Activated T-cell treated with anti-CD3 and anti-CD28 coated beads, Interleukin-2, amount 50 U/mL, for 72 hours (primary cell): ENCODE results near the gene HCK. TPM values are rescaled to one million over a fixed set of nuclear protein-coding genes. Genes with fewer than 3 reads are reported as not detected.

Experiments
- ATAC-seq, 2 donors: fragments of 150-1000 bp; cut with Tn5 transposase; replicated peaks in 1 of 2; 2 replicates each; pipeline ENCODE4 v1.10.0; 2021; ENCODE audit warnings: moderate library complexity in 2 of 2, mild to moderate bottlenecking in 1 of 2
- DNase-seq, 2 donors: peaks; one replicate each; pipeline ENCODE4 v3.0.0; 2021 to 2022; ENCODE audit warnings: mixed read lengths in 1 of 2
- H3K27ac Mint-ChIP-seq: one replicate; pipeline ENCODE4 v1.8.0; 2022; ENCODE audit warnings: mild to moderate bottlenecking, moderate library complexity, mixed read lengths
- H3K27me3 Mint-ChIP-seq: one replicate; pipeline ENCODE4 v1.8.0; 2022; ENCODE audit warnings: low read depth, mixed read lengths
- H3K36me3 Mint-ChIP-seq, 2 donors: one replicate each; pipeline ENCODE4 v1.8.0; 2022; ENCODE audit warnings: mixed read lengths in 2 of 2, mild to moderate bottlenecking in 1 of 2; ENCODE audit not compliant: insufficient read depth in 2 of 2
- H3K4me1 Mint-ChIP-seq: one replicate; pipeline ENCODE4 v1.8.0; 2022; ENCODE audit warnings: low read depth, mixed read lengths
- H3K4me3 Mint-ChIP-seq, 2 donors: one replicate each; pipeline ENCODE4 v1.8.0; 2022; ENCODE audit warnings: mild to moderate bottlenecking in 2 of 2, mixed read lengths in 2 of 2, moderate library complexity in 2 of 2
- H3K9me3 Mint-ChIP-seq, 2 donors: one replicate each; pipeline ENCODE4 v1.8.0; 2022; ENCODE audit warnings: mixed read lengths in 2 of 2
- total RNA-seq, 2 donors: library from RNA; stranded (reverse); gene quantifications; one replicate each; pipeline ENCODE4 v1.2.3, GENCODE V29; 2022

The HCK gene
- total RNA-seq, 2 donors from 2014 or later = 0.50 to 1.1 TPM

- DNase-seq (no peak), ATAC-seq (peak in 1 of 2 donors; percentile 38)
- Mint-ChIP-seq H3K9me3 (no peaks in the 10 kb centered on the region), H3K4me1 (peaks cover 7% of the 10 kb centered on the region), H3K27ac (no peak overlapping the region), H3K27me3 (peaks cover 61% of the 10 kb centered on the region), H3K36me3 (no peaks in the 10 kb centered on the region), H3K4me3 (no peak overlapping the region)
Observed at GRCh38 chr20:32034581-32035425, 17.2 kb upstream of the HCK start.

GRCh38 chr20:32035426-32035779, 16.6 kb upstream of the HCK start:
- H3K27me3 Mint-ChIP-seq = peaks cover 64% of the 10 kb centered on the region
- peaks cover 7% of the 10 kb centered on the region for H3K4me1 Mint-ChIP-seq
- H3K27ac Mint-ChIP-seq = no peak overlapping the region
- no peaks in the 10 kb centered on the region for H3K9me3 Mint-ChIP-seq
- H3K4me3 Mint-ChIP-seq = no peak overlapping the region
- ATAC-seq (no peak), DNase-seq (no peak)
- H3K36me3 Mint-ChIP-seq = no peaks in the 10 kb centered on the region

GRCh38 chr20:32036252-32036651, 15.8 kb upstream of the HCK start:
- no peak overlapping the region for H3K27ac Mint-ChIP-seq
- H3K4me3 Mint-ChIP-seq = no peak overlapping the region
- no peak for DNase-seq
- no peaks in the 10 kb centered on the region for H3K9me3 Mint-ChIP-seq
- no peaks in the 10 kb centered on the region for H3K36me3 Mint-ChIP-seq
- peaks cover 73% of the 10 kb centered on the region for H3K27me3 Mint-ChIP-seq
- H3K4me1 Mint-ChIP-seq = peaks cover 7% of the 10 kb centered on the region
- no peak for ATAC-seq

- ATAC-seq = peak; percentile 43 to 45
Observed at GRCh38 chr20:32036716-32037485, 15.1 kb upstream of the HCK start.

GRCh38 chr20:32037929-32038328, 14.1 kb upstream of the HCK start:
- Mint-ChIP-seq H3K4me3 (peak overlapping the region in 1 of 2 donors; percentile 21), H3K9me3 (no peaks in the 10 kb centered on the region), H3K27ac (no peak overlapping the region), H3K27me3 (peaks cover 68% of the 10 kb centered on the region), H3K4me1 (peaks cover 7% of the 10 kb centered on the region), H3K36me3 (no peaks in the 10 kb centered on the region)
- no peak for ATAC-seq
- no peak for DNase-seq

More at GRCh38 chr20:32036716-32037485, 15.1 kb upstream of the HCK start:
- H3K9me3 Mint-ChIP-seq = no peaks in the 10 kb centered on the region
- H3K27me3 Mint-ChIP-seq = peaks cover 77% of the 10 kb centered on the region
- H3K4me1 Mint-ChIP-seq = peaks cover 7% of the 10 kb centered on the region
- H3K4me3 Mint-ChIP-seq = peak overlapping the region in 1 of 2 donors; percentile 33
- H3K36me3 Mint-ChIP-seq = no peaks in the 10 kb centered on the region
- H3K27ac Mint-ChIP-seq = peak overlapping the region; percentile 79
- DNase-seq = no peak

GRCh38 chr20:32040142-32040953, 11.7 kb upstream of the HCK start:
- H3K27ac Mint-ChIP-seq = no peak overlapping the region
- H3K36me3 Mint-ChIP-seq = no peaks in the 10 kb centered on the region
- no peak overlapping the region for H3K4me3 Mint-ChIP-seq
- DNase-seq = no peak
- H3K4me1 Mint-ChIP-seq = peaks cover 7% of the 10 kb centered on the region
- no peak for ATAC-seq
- peaks cover 61% of the 10 kb centered on the region for H3K27me3 Mint-ChIP-seq
- no peaks in the 10 kb centered on the region for H3K9me3 Mint-ChIP-seq

- no peaks in the 10 kb centered on the region for H3K9me3 Mint-ChIP-seq
- no peak for ATAC-seq
- no peak overlapping the region for H3K4me3 Mint-ChIP-seq
- peaks cover under 1% of the 10 kb centered on the region for H3K4me1 Mint-ChIP-seq
- no peak for DNase-seq
- H3K27ac Mint-ChIP-seq = no peak overlapping the region
- H3K27me3 Mint-ChIP-seq = peaks cover 59% of the 10 kb centered on the region
- no peaks in the 10 kb centered on the region for H3K36me3 Mint-ChIP-seq
Observed at GRCh38 chr20:32045999-32046398, 6.0 kb upstream of the HCK start.

- no peak overlapping the region for H3K4me3 Mint-ChIP-seq
- peaks cover 73% of the 10 kb centered on the region for H3K27me3 Mint-ChIP-seq
- no peak for ATAC-seq
- no peaks in the 10 kb centered on the region for H3K9me3 Mint-ChIP-seq
- no peak overlapping the region for H3K27ac Mint-ChIP-seq
- no peak for DNase-seq
- no peaks in the 10 kb centered on the region for H3K36me3 Mint-ChIP-seq
- peaks cover 13% of the 10 kb centered on the region for H3K4me1 Mint-ChIP-seq
Observed at GRCh38 chr20:32050324-32050841, 1.7 kb upstream of the HCK start.

GRCh38 chr20:32050851-32051556, 1.0 kb upstream of the HCK start:
- no peak for ATAC-seq
- Mint-ChIP-seq H3K27ac (no peak overlapping the region), H3K4me1 (peaks cover 13% of the 10 kb centered on the region), H3K36me3 (no peaks in the 10 kb centered on the region), H3K4me3 (peak overlapping the region; percentile 84), H3K9me3 (no peaks in the 10 kb centered on the region), H3K27me3 (peaks cover 67% of the 10 kb centered on the region)
- no peak for DNase-seq

GRCh38 chr20:32051720-32052089, 337 bp upstream of the HCK start:
- no peak for ATAC-seq
- Mint-ChIP-seq H3K4me3 (peak overlapping the region; percentile 84), H3K4me1 (peaks cover 13% of the 10 kb centered on the region), H3K27ac (no peak overlapping the region), H3K9me3 (no peaks in the 10 kb centered on the region), H3K27me3 (peaks cover 60% of the 10 kb centered on the region), H3K36me3 (no peaks in the 10 kb centered on the region)
- DNase-seq = no peak

- Mint-ChIP-seq H3K4me3 (peak overlapping the region; percentile 8 to 84), H3K27ac (no peak overlapping the region)
Observed at GRCh38 chr20:32052778-32053362, 828 bp downstream of the HCK start.

GRCh38 chr20:32053648-32054047, 1.6 kb downstream of the HCK start:
- no peaks in the 10 kb centered on the region for H3K36me3 Mint-ChIP-seq
- peaks cover 57% of the 10 kb centered on the region for H3K27me3 Mint-ChIP-seq
- no peak overlapping the region for H3K27ac Mint-ChIP-seq
- no peak overlapping the region for H3K4me3 Mint-ChIP-seq
- H3K4me1 Mint-ChIP-seq = peaks cover 13% of the 10 kb centered on the region
- no peaks in the 10 kb centered on the region for H3K9me3 Mint-ChIP-seq
- DNase-seq (no peak), ATAC-seq (no peak)

More at GRCh38 chr20:32052778-32053362, 828 bp downstream of the HCK start:
- peak in 1 of 2 donors; percentile 39 for ATAC-seq
- Mint-ChIP-seq H3K27me3 (peaks cover 57% of the 10 kb centered on the region), H3K9me3 (no peaks in the 10 kb centered on the region), H3K4me1 (peaks cover 13% of the 10 kb centered on the region), H3K36me3 (no peaks in the 10 kb centered on the region)
- DNase-seq = no peak
